ENCODE results near the gene PLEKHG7. TPM values are rescaled to one million over a fixed set of nuclear protein-coding genes. Genes with fewer than 3 reads are reported as not detected.
"Not testable (repeated sequence)": the region's sequence is repeated elsewhere in the genome, so short reads cannot be mapped to it uniquely, and the experiment has no call there.

Gene PLEKHG7
- total RNA-seq, 1 donor from 2014 or later, result not detected

DNA sequence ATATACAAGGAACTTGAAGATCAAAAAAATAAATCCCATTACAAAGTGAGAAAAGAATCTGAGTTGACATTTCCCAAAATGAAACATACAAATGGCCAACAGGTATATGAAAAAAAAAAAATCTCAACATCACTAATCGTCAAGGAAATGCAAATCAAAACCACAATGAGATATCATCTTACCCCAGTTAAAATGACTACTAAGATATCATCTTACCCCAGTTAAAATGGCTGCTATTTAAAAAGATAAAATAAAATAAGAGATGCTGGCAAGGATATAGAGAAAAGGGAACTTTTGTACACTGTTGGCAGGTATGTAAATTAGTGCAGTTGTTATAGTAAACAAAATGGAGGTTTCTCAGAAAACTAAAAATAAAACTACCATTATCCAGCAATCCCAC is 44.4 kb downstream of the PLEKHG7 start:
- DNase-seq (ENCODE audit: low spot score), result no peak

GRCh38 chr12:92749691-92750090 is 46.9 kb downstream of the PLEKHG7 start:
- DNase-seq (ENCODE audit: low spot score), result not testable (repeated sequence)

- no peak for DNase-seq (ENCODE audit: low spot score)
These were observed 51.4 kb downstream of the PLEKHG7 start for GRCh38 chr12:92753976-92754885.

- DNase-seq (ENCODE audit: low spot score), result no peak
These were observed 54.3 kb downstream of the PLEKHG7 start for GRCh38 chr12:92756898-92757596.

GRCh38 chr12:92757597-92758121 is 54.9 kb downstream of the PLEKHG7 start:
- DNase-seq (ENCODE audit: low spot score), result no peak

DNA sequence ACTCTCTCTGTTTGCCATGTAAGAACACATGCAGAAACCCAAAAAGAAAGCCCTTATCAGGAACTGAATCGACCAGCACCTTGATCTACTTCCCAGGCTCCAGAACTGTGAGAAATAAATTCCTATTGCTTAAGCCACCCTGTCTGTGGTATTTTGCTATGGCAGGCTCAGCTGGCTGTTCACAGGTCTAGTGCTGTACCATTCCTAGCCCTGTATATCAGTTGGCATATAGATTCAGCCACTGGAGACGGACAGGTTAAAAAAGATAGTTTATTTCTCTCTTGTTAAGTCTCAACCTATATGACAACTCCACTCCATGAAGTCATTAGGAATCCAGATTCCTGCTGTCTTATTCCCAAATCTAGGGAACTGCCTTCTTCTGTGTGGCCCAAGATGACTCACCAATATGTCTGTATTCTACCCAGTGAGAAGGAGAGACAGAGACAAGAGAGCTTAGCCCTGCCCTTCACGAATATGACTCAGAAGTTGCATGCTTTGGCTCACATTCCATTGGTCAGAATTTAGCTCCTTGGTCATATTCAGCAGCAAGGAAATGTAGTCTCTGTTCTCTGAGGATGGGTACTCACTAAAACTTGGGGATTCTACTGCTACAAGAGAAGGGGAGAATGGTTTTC is 57.0 kb downstream of the PLEKHG7 start:
- DNase-seq (ENCODE audit: low spot score), result no peak

- DNase-seq (ENCODE audit: low spot score), result no peak
These were observed 60.0 kb downstream of the PLEKHG7 start for GRCh38 chr12:92762773-92763172.

GRCh38 chr12:92764831-92765230 is 62.0 kb downstream of the PLEKHG7 start:
- no peak for DNase-seq (ENCODE audit: low spot score)

GRCh38 chr12:92765871-92766270 is 63.1 kb downstream of the PLEKHG7 start:
- DNase-seq (ENCODE audit: low spot score), result no peak

- no peak for DNase-seq (ENCODE audit: low spot score)
These were observed 66.5 kb downstream of the PLEKHG7 start for GRCh38 chr12:92769124-92769901.

GRCh38 chr12:92771001-92771400 is 68.2 kb downstream of the PLEKHG7 start:
- no peak for DNase-seq (ENCODE audit: low spot score)

DNA sequence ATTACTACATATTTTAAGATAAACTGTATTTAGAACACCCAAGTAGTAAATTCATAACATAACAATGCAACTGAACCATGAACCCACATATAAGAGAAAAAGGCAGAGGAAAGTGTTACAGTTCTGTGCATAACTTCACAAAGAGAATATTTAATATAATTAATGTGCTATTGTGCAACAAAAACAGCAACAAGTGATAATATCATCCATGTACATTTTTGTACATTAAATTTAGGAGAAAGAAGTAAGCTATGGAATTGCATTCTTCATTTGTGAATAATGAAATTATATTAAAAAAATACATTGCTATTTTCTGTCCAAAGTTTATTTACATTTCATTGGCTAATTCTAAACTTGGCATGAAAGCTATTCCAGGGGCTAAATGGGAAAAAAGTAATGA is 72.6 kb downstream of the PLEKHG7 start:
- no peak for DNase-seq (ENCODE audit: low spot score)

DNA sequence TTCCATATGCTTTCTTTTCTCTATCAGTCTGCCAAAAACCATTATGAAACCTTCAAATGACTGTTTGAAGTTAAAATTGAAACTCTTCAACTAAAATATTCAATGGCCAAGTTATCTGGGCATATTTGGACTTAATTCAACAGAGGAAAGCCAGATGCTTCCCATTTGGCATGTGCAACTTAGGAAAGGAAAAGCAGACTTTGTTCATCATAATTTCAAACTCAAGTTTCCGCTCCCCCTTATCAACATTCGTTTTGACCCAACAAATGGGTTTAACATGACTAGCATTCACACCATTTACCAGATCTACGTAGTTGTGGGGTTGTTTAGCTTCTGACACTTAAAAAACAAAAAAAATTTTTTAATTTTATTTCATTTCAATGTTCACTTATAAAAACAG is 75.7 kb downstream of the PLEKHG7 start:
- DNase-seq (ENCODE audit: low spot score), result no peak

- no peak for DNase-seq (ENCODE audit: low spot score)
These were observed 77.1 kb downstream of the PLEKHG7 start for GRCh38 chr12:92779902-92780301.

GRCh38 chr12:92784356-92784755 is 81.6 kb downstream of the PLEKHG7 start:
- no peak for DNase-seq (ENCODE audit: low spot score)

DNA sequence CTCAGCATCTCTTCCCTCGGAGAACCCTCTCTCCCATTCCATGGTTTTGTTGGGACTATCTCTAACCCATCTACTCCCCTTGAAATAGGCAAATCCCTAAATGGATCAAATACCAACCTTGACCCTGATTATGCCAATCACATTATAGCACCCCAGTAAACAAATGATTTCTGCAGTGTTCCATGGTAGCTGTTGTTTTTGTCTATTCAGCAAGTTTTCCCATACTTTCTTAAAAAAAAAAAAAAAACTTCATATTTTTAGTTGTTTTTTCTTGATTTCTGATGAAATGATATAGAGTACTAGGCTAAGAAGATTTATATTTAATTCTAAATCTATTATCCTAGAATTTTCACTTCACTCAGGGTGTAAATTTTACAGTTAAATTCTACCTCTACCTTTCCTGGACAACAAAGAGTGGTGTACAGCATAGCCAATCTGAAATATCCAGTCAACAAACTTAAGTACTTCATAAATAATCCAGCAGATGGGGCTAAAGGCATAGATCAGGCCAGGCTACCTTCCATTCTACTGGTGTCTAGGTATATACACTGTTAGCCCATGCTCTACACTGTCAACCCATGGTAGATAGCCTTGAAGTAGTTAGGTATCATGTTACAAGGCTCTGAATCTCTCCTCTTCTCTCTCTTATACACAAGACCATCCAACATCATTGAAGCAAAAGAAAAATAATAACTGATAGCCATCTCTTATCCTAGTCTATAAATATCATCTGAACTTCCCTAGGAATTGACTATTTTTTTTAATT is 82.2 kb downstream of the PLEKHG7 start:
- DNase-seq (ENCODE audit: low spot score), result no peak

- DNase-seq (ENCODE audit: low spot score), result no peak
These were observed 82.8 kb downstream of the PLEKHG7 start for GRCh38 chr12:92785563-92785950.

DNA sequence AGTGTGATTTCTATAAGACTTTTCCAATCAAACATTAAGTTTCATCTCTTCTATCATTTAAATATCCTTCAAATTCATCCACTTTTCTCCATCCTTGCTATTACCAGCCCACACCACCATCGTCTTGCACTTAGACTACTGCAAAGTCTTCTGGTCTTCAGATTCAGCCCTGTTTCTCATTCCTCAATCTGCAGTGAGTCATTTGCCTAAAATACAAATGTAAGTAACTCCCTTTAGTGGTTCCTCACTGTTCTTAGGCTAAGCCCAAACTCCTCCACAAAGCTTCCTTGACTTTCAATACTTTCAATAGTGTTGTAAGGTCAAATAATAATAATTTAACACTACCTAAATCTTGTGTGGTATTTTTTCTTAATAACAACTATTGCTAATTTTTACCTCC is 83.3 kb downstream of the PLEKHG7 start:
- DNase-seq (ENCODE audit: low spot score), result no peak

GRCh38 chr12:92794356-92794755 is 91.6 kb downstream of the PLEKHG7 start:
- not testable (repeated sequence) for DNase-seq (ENCODE audit: low spot score)

GRCh38 chr12:92794814-92795213 is 92.0 kb downstream of the PLEKHG7 start:
- no peak for DNase-seq (ENCODE audit: low spot score)

All from mesenteric fat pad (tissue), 1 donor.